Activated T-cell treated with anti-CD3 and anti-CD28 coated beads for 24 hours (primary cell): ENCODE results near the gene RND2.

ENCODE experiments used
- DNase-seq: peaks from one replicate; pipeline ENCODE4 v3.0.0-alpha.2; 2020; ENCODE audit warnings: low read depth

Gene RND2

DNA sequence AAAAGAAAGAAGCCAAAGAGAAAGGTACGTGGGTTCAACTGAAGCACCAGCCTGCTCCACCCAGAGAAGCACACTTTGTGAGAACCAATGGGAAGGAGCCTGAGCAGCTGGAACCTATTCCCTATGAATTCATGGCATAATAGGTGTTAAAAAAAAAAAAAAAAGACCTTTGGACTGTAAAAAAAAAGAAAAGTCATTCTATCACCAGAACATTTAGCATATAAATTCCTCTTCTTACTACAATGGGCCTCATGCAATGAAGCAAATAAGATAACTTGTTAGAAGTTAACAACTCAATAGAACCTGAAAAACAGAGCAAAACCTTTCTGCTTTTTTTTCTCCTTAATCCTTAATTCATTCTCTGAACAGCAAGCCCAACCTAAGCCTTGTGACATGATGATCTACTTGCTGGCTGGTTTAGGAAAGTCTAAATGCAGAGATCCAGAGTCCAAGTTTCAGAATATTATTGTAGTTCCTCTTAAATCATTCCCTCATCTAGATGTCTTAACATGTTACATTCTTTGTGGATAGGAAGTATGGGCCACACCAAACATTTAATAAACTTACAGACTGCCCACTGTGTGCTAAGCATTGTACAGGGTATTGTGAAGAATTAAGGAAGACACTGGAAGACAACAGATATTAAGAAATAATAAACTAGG lies 54.7 kb downstream of the RND2 start:
- no peak for DNase-seq
